GM08714 (cell line): Measurements from ENCODE around the gene BRF1.
"Not testable (repeated sequence)": the region's sequence is repeated elsewhere in the genome, so short reads cannot be mapped to it uniquely, and the experiment has no call there.

Experiments used
- H3K4me3 ChIP-seq: fragments of 200-500 bp; sonication (Bioruptor generic); 2 replicates; pipeline ENCODE4 v1.5.1; 2014; ENCODE audit warnings: mild to moderate bottlenecking, low read length, inconsistent platforms
- ZNF274 ChIP-seq: IDR thresholded peaks from 2 replicates; pipeline ENCODE4 v1.6.1; 2012; ENCODE audit warnings: mild to moderate bottlenecking, low read depth, low read length

The BRF1 gene

DNA sequence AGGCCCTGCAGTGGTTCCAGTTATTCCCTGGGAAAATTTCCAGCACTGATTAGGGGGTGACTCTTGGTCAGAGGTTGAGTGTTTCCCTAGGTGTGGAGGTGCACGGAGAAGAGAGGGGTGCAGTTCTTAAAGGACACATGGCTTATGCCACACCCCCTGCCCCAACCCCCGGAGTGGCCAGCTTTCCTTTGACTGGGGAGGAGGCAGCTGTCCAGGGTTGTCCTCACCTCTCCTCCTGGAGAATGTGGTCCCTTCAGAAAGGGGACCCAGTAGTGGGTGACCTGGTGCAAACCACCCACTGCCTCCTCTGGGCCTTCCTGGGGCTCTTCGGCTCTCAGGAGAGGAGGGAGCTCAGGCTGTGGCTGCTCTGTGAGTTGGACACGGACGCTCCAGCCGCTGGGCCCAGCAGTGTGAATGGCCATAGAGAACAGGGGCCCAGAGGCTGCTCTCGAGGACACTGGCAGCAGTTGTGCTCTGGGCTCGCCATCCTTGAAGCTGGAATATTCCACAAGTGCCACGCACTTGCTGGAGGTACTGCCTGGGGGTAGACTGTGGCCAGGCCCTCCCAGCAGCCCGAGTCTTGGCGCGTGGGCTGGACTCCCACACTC is 27.4 kb upstream of the BRF1 start:
- no peak overlapping the region for H3K4me3 ChIP-seq
- no peak for TF ChIP-seq ZNF274

DNA sequence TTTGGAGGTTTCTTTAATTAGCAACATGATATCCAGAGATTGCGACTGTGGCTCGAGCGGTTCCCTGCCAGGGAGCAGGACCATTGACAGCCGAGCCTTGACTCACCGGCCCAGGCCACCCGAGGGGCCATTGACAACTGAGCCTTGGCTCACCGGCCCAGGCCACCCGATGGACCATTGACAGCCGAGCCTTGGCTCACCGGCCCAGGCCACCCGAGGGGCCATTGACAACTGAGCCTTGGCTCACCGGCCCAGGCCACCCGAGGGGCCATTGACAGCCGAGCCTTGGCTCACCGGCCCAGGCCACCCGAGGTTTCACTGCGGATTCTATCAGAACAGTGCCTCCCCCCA is 26.9 kb upstream of the BRF1 start:
- H3K4me3 ChIP-seq = not testable (repeated sequence)

DNA sequence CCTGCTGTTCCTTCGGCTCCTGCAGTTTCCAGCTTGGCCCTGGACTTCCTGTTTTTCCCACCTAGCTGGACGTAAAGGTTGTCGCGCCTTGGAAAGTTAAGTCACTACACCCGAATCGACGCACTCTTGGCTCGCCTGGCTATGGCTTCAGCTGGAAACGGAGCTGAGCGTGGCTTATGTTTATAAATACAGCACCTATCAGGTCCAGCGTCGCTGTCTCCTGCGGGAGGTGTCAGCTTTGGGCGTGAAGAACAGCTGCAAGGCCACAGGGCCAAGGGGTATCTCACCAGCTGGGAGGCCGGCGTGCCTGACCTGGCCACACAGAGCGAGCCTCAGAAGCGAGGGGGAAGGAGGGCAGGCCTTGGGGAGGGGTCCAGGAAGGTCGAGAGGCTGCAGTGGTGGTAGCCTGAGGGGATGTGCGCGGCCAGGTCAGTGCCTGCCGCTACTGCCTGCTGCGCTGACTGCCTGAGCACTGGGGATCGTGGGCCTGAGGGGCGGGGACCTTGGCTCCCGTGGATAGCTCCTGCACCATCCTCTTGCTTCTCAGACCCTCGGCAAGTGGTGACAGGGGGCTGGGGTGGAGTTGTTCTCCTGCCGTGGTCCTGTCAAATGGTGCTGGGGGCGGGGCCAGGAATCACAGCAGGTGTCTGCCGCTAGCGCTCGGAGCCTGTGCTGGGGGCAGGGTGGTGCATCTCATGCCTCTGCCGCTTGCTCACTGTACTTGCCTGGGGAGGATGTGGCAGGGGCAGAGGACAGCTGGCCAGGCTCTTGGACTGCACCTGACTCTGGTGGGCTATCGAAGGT is 26.3 kb upstream of the BRF1 start:
- TF ChIP-seq ZNF274 = no peak
- H3K4me3 ChIP-seq = no peak overlapping the region

DNA sequence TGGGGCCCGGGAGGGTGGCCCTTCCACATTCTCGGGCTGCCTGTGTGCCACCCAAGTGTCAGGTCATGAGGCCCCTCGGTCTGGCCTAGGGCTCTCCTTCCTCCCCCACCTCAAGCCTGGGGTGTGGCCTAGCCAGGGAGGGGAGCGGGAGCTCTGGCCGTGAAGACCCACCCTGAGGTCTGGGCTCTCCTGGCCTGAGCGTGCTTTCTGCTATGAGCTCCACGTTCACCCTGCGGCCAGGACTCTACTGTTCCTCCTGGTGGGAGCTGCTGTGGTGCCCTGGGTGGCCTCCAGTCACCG is 25.7 kb upstream of the BRF1 start:
- TF ChIP-seq ZNF274 = no peak
- H3K4me3 ChIP-seq = no peak overlapping the region

DNA sequence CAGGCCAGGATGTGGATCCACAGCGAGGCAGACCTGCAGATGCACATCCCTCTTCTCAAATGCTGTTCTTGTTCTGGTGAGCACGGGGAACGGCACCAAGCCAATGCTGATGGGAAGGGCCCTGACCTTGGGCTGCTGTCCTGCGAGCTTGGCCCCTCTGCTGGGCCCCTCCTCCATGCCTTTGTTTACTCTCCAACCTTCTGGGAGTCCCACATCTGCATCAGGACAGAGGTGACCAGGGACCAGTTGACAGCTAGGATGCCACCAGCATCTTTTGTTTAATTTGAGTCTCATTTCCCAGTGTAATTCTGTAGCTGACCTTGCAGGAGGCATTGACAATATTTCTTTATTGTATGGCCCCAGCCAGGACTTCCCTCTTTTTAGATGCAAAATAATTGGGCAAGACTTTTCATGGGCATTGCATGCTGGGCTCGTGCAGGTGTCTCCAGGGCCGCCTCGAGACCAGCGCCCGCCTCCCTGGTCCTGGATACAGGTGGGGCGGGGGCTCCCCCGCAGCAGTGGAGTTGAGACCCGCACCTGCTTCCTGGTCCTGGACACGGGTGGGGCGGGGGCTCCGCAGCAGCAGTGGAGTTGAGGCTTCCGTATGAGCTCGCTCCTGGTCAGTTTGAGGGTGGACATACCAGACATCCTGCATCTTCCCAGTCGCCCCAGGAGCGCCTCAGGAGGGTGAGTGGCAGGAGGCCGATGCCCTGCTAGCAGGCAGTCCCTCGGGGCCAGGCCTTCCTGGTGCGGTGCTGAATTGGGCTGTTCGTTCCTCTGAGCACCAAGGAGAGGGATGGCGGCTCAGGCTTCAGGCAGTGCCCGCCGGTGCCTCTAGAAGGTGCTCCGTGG is 25.1 kb upstream of the BRF1 start:
- TF ChIP-seq ZNF274 = no peak
- no peak overlapping the region for H3K4me3 ChIP-seq

- H3K4me3 ChIP-seq = no peak overlapping the region
- TF ChIP-seq ZNF274 = no peak
Measured at GRCh38 chr14:105325303-105325702, 24.5 kb upstream of the BRF1 start.

GRCh38 chr14:105324871-105325270 is 24.1 kb upstream of the BRF1 start:
- no peak overlapping the region for H3K4me3 ChIP-seq
- no peak for TF ChIP-seq ZNF274

- no peak overlapping the region for H3K4me3 ChIP-seq
- TF ChIP-seq ZNF274 = no peak
Measured at GRCh38 chr14:105324080-105324778, 23.4 kb upstream of the BRF1 start.

DNA sequence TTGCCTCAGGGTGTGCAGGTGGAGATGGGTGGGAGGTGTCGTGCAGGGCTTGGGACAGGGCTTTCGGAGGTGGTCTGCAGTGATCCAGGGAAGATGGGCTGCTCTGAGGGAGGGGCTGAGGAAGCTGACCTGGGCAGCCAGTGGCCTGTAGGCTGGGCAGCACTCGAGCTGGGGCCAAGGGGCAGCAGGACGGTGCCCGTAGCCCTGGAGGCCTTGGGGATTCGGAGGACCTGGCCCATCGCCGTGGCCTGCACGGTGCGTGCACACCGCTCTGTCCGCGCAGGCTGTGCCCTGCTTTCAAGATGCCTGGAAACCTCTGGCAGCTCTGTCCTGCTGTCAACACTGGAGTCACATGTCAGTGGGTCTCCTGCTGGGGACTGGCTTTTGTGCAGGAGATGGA is 22.9 kb upstream of the BRF1 start:
- TF ChIP-seq ZNF274 = no peak

GRCh38 chr14:105322791-105323556 is 22.2 kb upstream of the BRF1 start:
- no peak overlapping the region for H3K4me3 ChIP-seq
- TF ChIP-seq ZNF274 = no peak

More for the DNA sequence above, 22.9 kb upstream of the BRF1 start:
- H3K4me3 ChIP-seq = no peak overlapping the region

DNA sequence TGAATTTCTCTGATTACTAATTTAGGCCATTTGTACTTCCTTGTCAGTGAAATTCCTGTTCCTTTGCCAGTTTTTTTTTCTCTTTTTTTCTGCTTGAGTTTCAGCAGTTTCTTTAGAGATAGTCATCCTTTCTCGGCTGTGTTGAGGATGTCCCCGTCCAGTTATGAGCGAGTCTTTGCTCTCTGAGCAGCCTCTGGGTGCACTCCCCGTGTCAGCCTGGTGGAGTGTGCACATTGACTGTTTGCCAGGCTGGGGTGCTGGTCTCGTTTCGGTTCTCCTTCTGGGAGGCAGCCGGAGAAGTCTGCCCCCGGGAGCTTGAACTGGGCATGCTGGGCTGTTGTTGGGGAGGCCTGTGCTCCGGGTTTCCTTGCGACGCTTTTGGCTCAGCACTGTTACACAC is 16.7 kb upstream of the BRF1 start:
- TF ChIP-seq ZNF274 = no peak

GRCh38 chr14:105316968-105317510 is 16.2 kb upstream of the BRF1 start:
- H3K4me3 ChIP-seq = no peak overlapping the region
- no peak for TF ChIP-seq ZNF274

More for the DNA sequence above, 16.7 kb upstream of the BRF1 start:
- H3K4me3 ChIP-seq = no peak overlapping the region

DNA sequence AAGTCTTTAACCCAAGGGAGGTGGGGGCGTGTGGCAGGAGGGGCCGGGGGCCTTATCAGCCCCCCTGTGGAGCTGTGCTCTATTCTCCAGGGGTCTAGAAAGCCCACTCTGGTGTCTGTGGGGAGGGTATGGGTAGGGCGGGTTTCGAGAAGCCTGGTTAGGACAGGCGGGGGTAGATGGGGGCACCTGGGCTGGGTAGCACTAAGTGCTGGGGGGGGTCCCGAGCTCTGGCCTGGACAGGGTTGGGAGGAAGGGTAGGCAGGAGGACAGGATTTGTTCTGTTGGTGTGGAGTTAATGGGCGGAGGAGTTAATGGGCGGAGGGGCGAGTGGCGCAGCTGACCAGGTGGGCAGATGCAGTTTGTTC is 15.8 kb upstream of the BRF1 start:
- no peak for TF ChIP-seq ZNF274
- no peak overlapping the region for H3K4me3 ChIP-seq

DNA sequence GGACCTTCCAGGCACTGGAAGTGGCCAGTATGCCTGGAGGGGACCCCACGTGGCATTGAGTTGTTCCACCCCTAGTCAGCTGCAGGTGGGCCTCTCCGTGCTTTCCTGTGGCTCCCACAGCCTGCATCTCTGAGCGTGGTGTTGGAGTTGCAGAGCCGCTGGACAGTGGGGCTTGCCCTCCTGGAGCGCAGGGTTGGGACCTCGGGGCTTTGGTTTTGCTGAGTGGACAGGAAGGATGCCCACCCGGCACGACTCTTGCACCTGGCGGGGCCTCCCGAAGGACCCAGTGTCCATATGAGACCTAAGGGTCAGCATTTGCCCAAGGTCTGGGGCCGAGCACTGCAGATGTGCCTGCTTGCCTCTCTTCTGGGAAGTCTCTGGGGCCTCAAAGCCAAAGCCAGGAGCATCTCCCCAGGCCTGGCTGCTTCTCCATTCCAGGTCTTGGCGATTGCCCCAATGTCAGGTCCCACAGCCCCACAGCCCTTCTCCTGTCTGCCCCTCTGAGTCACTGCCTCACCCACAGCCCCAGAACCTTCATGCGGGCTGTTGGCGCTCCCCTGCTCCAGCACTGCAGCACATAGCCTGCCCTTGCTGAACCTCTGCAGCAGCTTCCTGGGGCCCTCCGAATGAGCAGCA is 15.3 kb upstream of the BRF1 start:
- TF ChIP-seq ZNF274 = no peak
- H3K4me3 ChIP-seq = peak overlapping the region; percentile 75; the same call in 1 of the 2 replicates
